HepG2 (cell line): Measurements from ENCODE around the gene MRPL27. TPM values are rescaled to one million over a fixed set of nuclear protein-coding genes. Genes with fewer than 3 reads are reported as not detected.

Experiments
- ATAC-seq: fragments of 200-7000 bp; cut with Tn5 transposase; 3 replicates; pipeline ENCODE4 v1.9.1; 2020; ENCODE audit warnings: mild to moderate bottlenecking, moderate library complexity
- BruUV-seq: library from RNA; stranded (reverse); fragments of 400-500 nt; replicated peaks from 2 replicates; lab custom pipeline; 2021; lab: Mats Ljungman, UMichigan
- CTCF ChIA-PET: fragments of 300-600 bp; formaldehyde crosslinking; extraction: SDS; loops from one replicate; lab custom pipeline; 2021; ENCODE audit warnings: low total read pairs, inconsistent platforms, low intra/inter-chr PET ratio; lab: Yijun Ruan, JAX
- POLR2A ChIA-PET: fragments of 350-600 bp; sonication (Branson Sonifier 250); formaldehyde crosslinking; loops from one replicate; lab custom pipeline; 2020; ENCODE audit warnings: antibody characterized with exemption, inconsistent platforms; lab: Yijun Ruan, JAX
- DNase-seq: peaks from one replicate; pipeline ENCODE4 v3.0.0-alpha.2; 2015; ENCODE audit warnings: low spot score
- FAIRE-seq: peaks from 3 replicates; lab custom pipeline; 2011; peaks lifted over from hg19 to GRCh38; lab: Jason Lieb, UNC
- H2AFZ ChIP-seq: one replicate; pipeline ENCODE4 v1.6.1; 2011; ENCODE audit warnings: low read length, inconsistent platforms
- H3K27ac ChIP-seq: fragments of 300-600 bp; 3 replicates; pipeline ENCODE4 v1.8.0; 2011; ENCODE audit warnings: mixed run types, mild to moderate bottlenecking, mixed read lengths, low read length, inconsistent platforms; ENCODE audit not compliant: insufficient read depth; ENCODE audit errors: extremely low read length
- H3K27me3 ChIP-seq, 2 experiments: fragments of 200-600 bp in 1 of 2; 2 replicates in 1 of 2; 3 replicates in 1 of 2; pipeline versions ENCODE4 v1.6.0 to v1.8.0; 2011; ENCODE audit warnings: low read length in 2 of 2, mild to moderate bottlenecking in 2 of 2, moderate library complexity in 2 of 2, inconsistent platforms in 1 of 2; ENCODE audit not compliant: insufficient read depth in 2 of 2, control insufficient read depth in 1 of 2
- H3K36me3 ChIP-seq, 2 experiments: fragments of 200-600 bp in 1 of 2; replicated peaks in 1 of 2; 2 replicates in 1 of 2; 3 replicates in 1 of 2; pipeline versions ENCODE4 v1.5.1 to v1.8.0; 2011; ENCODE audit warnings: low read length in 2 of 2, inconsistent platforms in 1 of 2; ENCODE audit not compliant: insufficient read depth in 2 of 2, control insufficient read depth in 1 of 2
- H3K4me1 ChIP-seq: 2 replicates; pipeline ENCODE4 v1.5.1; 2012; ENCODE audit warnings: low read length, inconsistent platforms; ENCODE audit not compliant: insufficient read depth
- H3K4me2 ChIP-seq: 2 replicates; pipeline ENCODE4 v1.6.0; 2011; ENCODE audit warnings: low read depth, low read length, inconsistent platforms
- H3K4me3 ChIP-seq, 3 experiments: fragments of 200-600 bp in 1 of 3; sonication (generic), shearing (Covaris generic) in 1 of 3; replicated peaks in 1 of 3; 2 replicates each; pipeline ENCODE4 v1.5.1; 2011 to 2016; ENCODE audit warnings: low read length in 3 of 3, inconsistent platforms in 2 of 3, low read depth in 2 of 3, mild to moderate bottlenecking in 2 of 3, control low read depth in 1 of 3, mixed read lengths in 1 of 3; ENCODE audit not compliant: insufficient read depth in 1 of 3
- H3K79me2 ChIP-seq: one replicate; pipeline ENCODE4 v1.6.1; 2011; ENCODE audit warnings: low read length, inconsistent platforms; ENCODE audit not compliant: insufficient read depth
- H3K9ac ChIP-seq: 2 replicates; pipeline ENCODE4 v1.6.0; 2011; ENCODE audit warnings: mild to moderate bottlenecking, low read depth, low read length, inconsistent platforms; ENCODE audit not compliant: insufficient read depth
- H3K9me3 ChIP-seq: 2 replicates; pipeline ENCODE4 v1.5.1; 2012; ENCODE audit warnings: mild to moderate bottlenecking, low read length
- H4K20me1 ChIP-seq: 2 replicates; pipeline ENCODE4 v1.6.0; 2011; ENCODE audit warnings: inconsistent platforms, mild to moderate bottlenecking, low read length, moderate library complexity; ENCODE audit not compliant: insufficient read depth
- ATM ChIP-seq: fragments of 450-650 bp; IDR thresholded peaks from 2 replicates; pipeline ENCODE4 v1.7.1; 2017; ENCODE audit warnings: mild to moderate bottlenecking, borderline replicate concordance
- HES4 ChIP-seq: sonication (generic); formaldehyde crosslinking; IDR thresholded peaks from 2 replicates; pipeline ENCODE4 v1.9.0; 2021; ENCODE audit warnings: mild to moderate bottlenecking, missing genetic modification reagents, borderline replicate concordance
- HNF1B ChIP-seq: sonication (generic); formaldehyde crosslinking; IDR thresholded peaks from 2 replicates; pipeline ENCODE4 v1.5.1; 2020; ENCODE audit warnings: mild to moderate bottlenecking, moderate library complexity, missing genetic modification reagents
- NR2F2 ChIP-seq: IDR thresholded peaks from 2 replicates; pipeline ENCODE4 v1.6.1; 2012; ENCODE audit warnings: low read depth, inconsistent platforms, borderline replicate concordance
- POLR2A ChIP-seq, 2 experiments: IDR thresholded peaks; 2 replicates each; pipeline ENCODE4 v1.6.1; 2011; ENCODE audit warnings: low read depth in 2 of 2, low read length in 2 of 2, mild to moderate bottlenecking in 1 of 2, moderate library complexity in 1 of 2; ENCODE audit not compliant: insufficient read depth in 1 of 2
- POLR2G ChIP-seq: fragments of 200-400 bp; formaldehyde crosslinking; IDR thresholded peaks from 2 replicates; pipeline ENCODE4 v1.6.1; 2018; ENCODE audit warnings: mild to moderate bottlenecking, low read depth, low read length, moderate library complexity
- TAF15 ChIP-seq: fragments of 200-400 bp; formaldehyde crosslinking; IDR thresholded peaks from one replicate; pipeline ENCODE4 v1.6.1; 2018; ENCODE audit warnings: mild to moderate bottlenecking, low read depth, low read length; ENCODE audit not compliant: poor library complexity, severe bottlenecking
- TP53 ChIP-seq: sonication (generic); formaldehyde crosslinking; conservative IDR thresholded peaks from 2 replicates; pipeline ENCODE4 v1.4.0; 2020; ENCODE audit warnings: missing genetic modification reagents
- U2AF2 ChIP-seq: fragments of 200-400 bp; formaldehyde crosslinking; IDR thresholded peaks from 2 replicates; pipeline ENCODE4 v1.6.1; 2017; ENCODE audit warnings: low read depth, mild to moderate bottlenecking, low read length
- ZBTB10 ChIP-seq: sonication (generic); formaldehyde crosslinking; IDR thresholded peaks from 2 replicates; pipeline ENCODE4 v1.4.0; 2020; ENCODE audit warnings: missing genetic modification reagents, borderline replicate concordance
- ZBTB21 ChIP-seq: sonication (generic); formaldehyde crosslinking; IDR thresholded peaks from 2 replicates; pipeline ENCODE4 v1.4.0; 2020; ENCODE audit warnings: missing genetic modification reagents
- ZNF232 ChIP-seq: sonication (generic); formaldehyde crosslinking; IDR thresholded peaks from 2 replicates; pipeline ENCODE4 v1.4.0; 2020; ENCODE audit warnings: missing genetic modification reagents, borderline replicate concordance
- ZNF280D ChIP-seq: sonication (generic); formaldehyde crosslinking; IDR thresholded peaks from 2 replicates; pipeline ENCODE4 v1.5.1; 2020; ENCODE audit warnings: mild to moderate bottlenecking, missing genetic modification reagents
- ZNF329 ChIP-seq: sonication (generic); formaldehyde crosslinking; IDR thresholded peaks from 2 replicates; pipeline ENCODE4 v1.9.0; 2021; ENCODE audit warnings: low read depth, mild to moderate bottlenecking, missing genetic modification reagents
- ZNF841 ChIP-seq: sonication (generic); formaldehyde crosslinking; IDR thresholded peaks from 2 replicates; pipeline ENCODE4 v1.8.1; 2023; ENCODE audit warnings: missing genetic modification reagents, borderline replicate concordance
- ZSCAN5A ChIP-seq: sonication (generic); formaldehyde crosslinking; IDR thresholded peaks from 2 replicates; pipeline ENCODE4 v1.8.0; 2022; ENCODE audit warnings: mild to moderate bottlenecking, missing genetic modification reagents, borderline replicate concordance
- WGBS: methylation state at CpG from one replicate; pipeline ENCODE4 v1.1.6; 2017; ENCODE audit warnings: low lambda C conversion rate; 5-methylcytosine and 5-hydroxymethylcytosine counted together
- in situ Hi-C: cut with HindIII; loops from 2 replicates; pipeline ENCODE4 v1.10.0; 2017; ENCODE audit warnings: low pct_unique_long_range_greater_than_20kb; ENCODE audit not compliant: extremely low pct_ligation_motif_present
- intact Hi-C: fragments of 100-400 bp; cut with micrococcal nuclease; formaldehyde crosslinking; loops from one replicate; pipeline ENCODE4 v1.10.0; 2022; ENCODE audit not compliant: unreplicated experiment
- polyA plus RNA-seq, 8 experiments: library from polyadenylated mRNA; depleted of rRNA in 3 of 8; stranded (reverse) in 7 of 8; unstranded in 1 of 8; fragments of >200 nt; fragmentation: Illumina TruSeq in 4 of 8; extraction: Trizol in 4 of 8; gene quantifications; 2 replicates each; pipeline versions ENCODE4 v1.2.1 to v1.2.3, GENCODE V29; 2011 to 2016; ENCODE audit warnings: low read depth in 4 of 8, missing spikeins in 1 of 8, mixed read lengths in 1 of 8; ENCODE audit not compliant: insufficient read depth in 1 of 8
- total RNA-seq, 5 experiments: library from RNA; depleted of rRNA; stranded (reverse); fragments of >200 nt; fragmentation: Illumina TruSeq; extraction: Trizol; gene quantifications; 2 replicates each; pipeline ENCODE4 v1.2.3, GENCODE V29; 2016; ENCODE audit warnings: low read depth in 1 of 5

Gene MRPL27
- total and polyA plus RNA-seq, 2 of the 13 experiments (the other 11 are each of a cell fraction or from before 2014, with no cell fraction given) = 137 to 217 TPM

GRCh38 chr17:50371526-50371925, 1.5 kb downstream of the MRPL27 start:
- Histone ChIP-seq H3K27me3 (no peaks in the 10 kb centered on the region; a peak in 1 of 5 replicates), H4K20me1 (no peaks in the 10 kb centered on the region), H3K79me2 (peaks cover 39% of the 10 kb centered on the region), H3K4me3 (peak overlapping the region; percentile 91 to 98 (median 93); a peak in 5 of 6 replicates), H3K9ac (peak overlapping the region; percentile 92), H3K9me3 (no peaks in the 10 kb centered on the region), H3K27ac (peak overlapping the region; percentile 87), H2AFZ (no peak overlapping the region), H3K4me1 (peaks cover 29% of the 10 kb centered on the region), H3K4me2 (peak overlapping the region; percentile 80), H3K36me3 (peaks cover 28 to 43% of the 10 kb centered on the region in 2 experiments)
- BruUV-seq = no TSS peak
- in situ Hi-C loops (no loop called here), intact Hi-C loops (no loop called here)
- WGBS = 51% methylated on average over 2 of the region's 2 CpGs
- no peak for ATAC-seq
- ChIA-PET CTCF (no interaction called here), POLR2A (interaction anchor here (0.7 to 3.0 kb wide), 6 partner anchors 9 to 57 kb away, joined by 3 to 21 read pairs (median 6); partner anchors contain the start of genes ACSF2 and LRRC59)
- no peak for FAIRE-seq
- DNase-seq = no peak
- TF ChIP-seq POLR2A (IDR thresholded peaks at IDR 0.05; ENCODE audit: insufficient read depth in 1 of 2, low read depth in 2 of 2, low read length in 2 of 2) (peak in 1 of 2 experiments; percentile 21; a peak in 1 of 4 replicates), ZNF280D (CRISPR knock-in tag) (no peak), ZBTB10 (CRISPR knock-in tag) (no peak), TAF15 (no peak), ATM (no peak), ZNF329 (no peak), TP53 (peak; percentile 97; the same call in 1 of the 2 replicates), NR2F2 (no peak), ZBTB21 (no peak), ZSCAN5A (no peak), HES4 (CRISPR knock-in tag) (no peak), U2AF2 (no peak), HNF1B (peak; percentile 70; the same call in 1 of the 2 replicates), ZNF841 (no peak), POLR2G (0 out of 2 replicates have a peak, but pooled peaks have one; percentile 32), ZNF232 (CRISPR knock-in tag) (no peak)
